Measurements from ENCODE around the gene HMGB4.

GRCh38 chr1:33878392-33878791, 14.5 kb downstream of the HMGB4 start:
- TF ChIP-seq CTCF (IDR thresholded peaks at IDR 0.05) (no peak), EP300 (IDR thresholded peaks at IDR 0.05) (no peak), POLR2A (IDR thresholded peaks at IDR 0.05; ENCODE audit: low read length) (no peak), PBX3 (IDR thresholded peaks at IDR 0.05) (no peak), MAZ (IDR thresholded peaks at IDR 0.05; ENCODE audit: borderline replicate concordance, low read depth, low read length) (no peak), JUNB (IDR thresholded peaks at IDR 0.05) (no peak), REST (IDR thresholded peaks at IDR 0.05) (no peak)

Measured in A549 (cell line).